HG02981 (cell line): ENCODE data around the gene TTLL5.

Experiments used
- ATAC-seq: cut with Tn5 transposase; IDR thresholded peaks from one replicate; pipeline ENCODE4 v1.9.1; 2021; ENCODE audit warnings: mild to moderate bottlenecking, moderate library complexity; ENCODE audit not compliant: unreplicated experiment

Gene TTLL5

DNA sequence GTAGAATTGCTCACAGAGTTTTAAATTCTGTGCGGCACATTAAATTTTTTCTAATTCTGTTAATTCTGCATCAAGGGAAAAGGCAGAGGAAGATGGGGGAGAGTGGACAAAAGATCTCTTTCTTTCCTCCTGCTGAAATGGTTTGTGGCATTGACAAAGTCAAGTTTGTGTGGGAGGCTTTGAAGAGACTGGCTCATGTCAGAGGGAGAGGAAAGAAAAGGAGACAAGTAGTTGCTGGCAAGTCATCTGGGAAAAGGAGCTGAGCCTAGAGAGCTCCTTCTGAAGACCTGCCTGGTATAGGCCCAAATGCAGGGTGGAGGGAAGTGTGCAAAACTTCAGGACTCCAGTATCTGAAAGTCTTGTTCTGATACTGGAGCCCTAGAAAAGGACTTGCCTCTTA is 36.3 kb downstream of the TTLL5 start:
- no peak for ATAC-seq

DNA sequence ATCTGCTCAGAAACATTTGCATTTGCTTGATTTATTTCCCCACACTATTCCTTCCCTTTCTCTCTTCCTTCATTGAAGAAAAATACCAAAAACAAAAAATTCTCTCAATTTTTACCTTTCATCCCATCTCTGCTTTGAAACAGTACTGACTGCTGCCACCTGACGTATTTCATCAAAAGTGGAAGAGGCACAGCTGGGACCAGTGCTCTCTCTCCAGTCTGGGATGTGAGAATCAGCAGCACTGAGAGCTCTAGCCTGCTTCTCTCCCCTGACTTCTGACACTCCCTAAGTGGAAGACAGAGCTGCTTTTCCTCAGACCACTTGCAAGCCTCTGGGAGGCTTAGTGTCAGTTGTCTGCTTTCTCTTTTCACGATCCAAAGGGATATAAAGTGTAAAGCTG is 36.9 kb downstream of the TTLL5 start:
- no peak for ATAC-seq

DNA sequence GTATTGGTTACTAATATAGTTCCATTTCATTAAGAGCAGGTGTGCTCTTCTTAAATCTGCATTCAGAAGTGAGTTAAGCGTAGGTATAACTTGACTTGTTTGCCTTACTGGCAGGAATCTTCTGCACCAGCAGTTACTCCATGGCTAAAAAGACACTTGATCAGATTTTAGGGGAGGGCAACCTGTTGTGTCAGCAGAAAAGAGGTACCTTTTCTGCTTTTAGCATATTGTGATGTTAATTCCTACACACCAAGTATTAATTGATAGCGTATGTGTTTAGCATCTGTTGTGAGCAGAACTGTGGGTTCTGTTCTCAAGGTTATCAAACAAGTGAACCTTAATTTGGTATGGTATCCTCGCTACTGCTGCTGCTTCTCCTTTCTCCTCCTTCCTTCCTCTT is 38.3 kb downstream of the TTLL5 start:
- no peak for ATAC-seq

DNA sequence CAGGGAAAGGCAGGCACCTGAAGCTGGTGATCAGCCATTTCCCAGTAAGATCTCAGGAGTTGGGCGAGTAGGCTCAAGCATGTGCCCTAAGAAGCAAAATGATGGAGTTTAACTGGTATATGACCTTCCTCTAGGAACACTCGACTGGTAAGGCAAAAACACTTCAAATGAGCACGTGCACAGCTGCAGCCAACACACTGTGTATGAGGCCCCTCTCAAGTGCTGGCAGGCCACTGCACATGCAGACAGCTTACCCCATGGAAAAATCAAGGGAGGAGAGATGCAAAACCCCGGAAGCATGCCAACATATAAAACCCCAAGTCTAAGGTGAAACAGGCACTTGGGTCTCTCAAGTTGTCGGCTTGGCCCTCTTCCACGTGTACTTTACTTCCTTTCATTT is 39.2 kb downstream of the TTLL5 start:
- ATAC-seq = no peak

DNA sequence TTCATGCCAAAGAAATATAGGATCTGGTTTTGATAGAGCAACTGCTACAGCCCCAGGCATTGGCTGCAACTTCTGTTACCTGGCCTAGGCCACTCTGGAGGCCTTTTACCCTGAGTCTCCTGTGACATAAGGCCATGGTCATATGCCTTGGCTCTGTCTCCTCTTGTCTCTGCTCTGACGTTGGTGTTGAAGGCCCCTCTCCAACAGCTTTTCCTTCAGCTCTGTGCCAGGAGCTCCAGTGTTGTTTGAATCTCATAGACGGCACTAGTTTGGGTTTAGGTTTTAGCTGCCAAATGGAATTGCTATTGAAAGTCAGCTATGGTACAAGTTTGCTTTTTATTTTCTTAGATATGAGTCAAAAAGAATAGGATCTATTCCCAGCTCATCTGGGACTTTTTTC is 41.1 kb downstream of the TTLL5 start:
- ATAC-seq = no peak

DNA sequence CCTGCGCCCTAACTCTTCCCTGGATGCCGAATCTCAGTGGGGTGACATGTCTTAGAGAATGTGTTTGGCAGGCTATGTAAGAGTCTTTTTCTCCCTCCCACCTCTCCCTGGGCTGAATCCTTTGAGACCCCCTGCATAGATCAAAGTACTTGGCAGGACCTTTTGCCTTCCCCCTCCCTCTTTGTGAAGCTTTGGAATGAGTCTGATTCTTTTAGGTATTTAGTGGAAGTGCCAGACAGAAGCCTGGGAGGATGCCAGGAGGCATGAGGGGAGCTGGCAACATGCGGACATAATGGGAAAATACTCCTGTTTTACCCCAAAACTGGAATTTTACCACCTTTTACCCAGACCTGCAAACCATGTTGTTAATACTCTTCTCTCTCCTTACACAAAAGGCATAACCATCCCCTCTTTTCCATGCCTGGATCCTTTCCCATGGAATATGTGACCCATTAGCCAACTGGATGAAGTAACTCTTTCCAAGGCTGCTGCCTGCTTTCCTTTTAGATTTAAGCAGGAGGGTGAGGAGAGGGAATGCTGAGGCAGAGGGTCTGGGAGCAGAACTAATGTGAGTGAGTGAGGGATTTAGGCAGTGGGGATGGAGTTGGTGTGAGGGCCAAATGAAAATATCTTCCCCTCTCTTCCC is 41.7 kb downstream of the TTLL5 start:
- ATAC-seq = no peak

DNA sequence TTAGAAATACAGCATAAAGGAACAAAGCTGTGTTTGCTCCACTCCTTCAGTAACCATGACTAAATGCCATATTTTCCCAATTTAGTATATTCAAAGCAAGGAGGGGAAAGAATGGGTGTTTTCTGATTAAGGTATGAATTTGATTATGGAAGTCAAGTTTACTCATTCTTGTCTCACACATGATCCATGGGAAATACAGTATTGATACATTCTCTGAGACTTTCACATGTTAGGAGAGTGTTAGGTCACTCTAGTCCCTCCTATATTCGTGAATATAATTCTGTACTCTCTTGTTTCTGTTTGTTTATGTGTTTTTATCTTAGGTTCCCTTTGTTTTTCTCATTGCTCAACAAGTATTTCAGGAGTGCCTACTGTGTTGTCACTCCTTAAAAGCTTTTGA is 42.4 kb downstream of the TTLL5 start:
- ATAC-seq = no peak

DNA sequence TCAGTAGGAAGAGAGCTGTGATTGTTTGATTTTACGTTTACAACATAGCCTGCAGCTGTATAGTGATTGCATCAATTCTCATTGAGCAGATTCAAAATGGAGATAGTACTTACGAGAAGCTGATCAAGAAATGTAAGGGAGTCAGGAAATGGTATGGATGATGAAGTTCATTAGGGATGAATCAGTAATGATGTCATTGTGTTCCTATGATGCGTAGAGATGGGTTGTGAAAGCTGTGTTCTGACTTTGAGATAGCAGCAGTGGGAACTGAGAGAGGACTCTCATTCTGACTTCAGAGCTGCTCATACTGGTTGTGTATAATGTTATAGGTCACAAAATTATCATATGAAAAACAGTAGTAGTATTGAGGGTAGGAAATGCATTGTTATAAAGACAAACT is 44.0 kb downstream of the TTLL5 start:
- no peak for ATAC-seq

DNA sequence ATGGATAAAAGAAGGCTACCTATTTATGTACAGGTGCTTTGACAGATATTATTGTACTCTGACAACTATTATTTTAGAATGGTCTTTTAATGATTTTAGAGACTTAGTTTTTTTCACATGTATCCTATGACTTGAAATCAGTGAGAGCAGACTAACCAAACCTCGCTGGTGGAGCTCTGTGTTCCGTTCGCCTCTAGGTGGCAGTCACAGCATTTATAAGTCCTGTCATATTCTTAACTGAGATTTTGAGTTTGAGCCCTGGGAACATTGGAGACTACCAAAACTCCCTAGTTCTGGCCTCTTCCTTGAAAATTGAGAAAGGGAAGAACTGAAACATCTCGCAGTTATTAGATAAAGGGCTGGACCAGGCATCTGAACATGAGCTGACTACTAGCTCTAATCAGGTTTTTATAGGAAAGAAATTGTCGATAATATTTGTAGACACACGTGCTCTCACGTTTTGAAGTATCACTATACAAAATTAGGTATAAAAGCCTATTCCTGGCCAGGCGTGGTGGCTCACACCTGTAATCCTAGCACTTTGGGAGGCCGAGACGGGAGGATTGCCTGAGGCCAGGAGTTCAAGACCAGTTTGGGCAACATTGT is 48.3 kb downstream of the TTLL5 start:
- peak; percentile 64 for ATAC-seq

DNA sequence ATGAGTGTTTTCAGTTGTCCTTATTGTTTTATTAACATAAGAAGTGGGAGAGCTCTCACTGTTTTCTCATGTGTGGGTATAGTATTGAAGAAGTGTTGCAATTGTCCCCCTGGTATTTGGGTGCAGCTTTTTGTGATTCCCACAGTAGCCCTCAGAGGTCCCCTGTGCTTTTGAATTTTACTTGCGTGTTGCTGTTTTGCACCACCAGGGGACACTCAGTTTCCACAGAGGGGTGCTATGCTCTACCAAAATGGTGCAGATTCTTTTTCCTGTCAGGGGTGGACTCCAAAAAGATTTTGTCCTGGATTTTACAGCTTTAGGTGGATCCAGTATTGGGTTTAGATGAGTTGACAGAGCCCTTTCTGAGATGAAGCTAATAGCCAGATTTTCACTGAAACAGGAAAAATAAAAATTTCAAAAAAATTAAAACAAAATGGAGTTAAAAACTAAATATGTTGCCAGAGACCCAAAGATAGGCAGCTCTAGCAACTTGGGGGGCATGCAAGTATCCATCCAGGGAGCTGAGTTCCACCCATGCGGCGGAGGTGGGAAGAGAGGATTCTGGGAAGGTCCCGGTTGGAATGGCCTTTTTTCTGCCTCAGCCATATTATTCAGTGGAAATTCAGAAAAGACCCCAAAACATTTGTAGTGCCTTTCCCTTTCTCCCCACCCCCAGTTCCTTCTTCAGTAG is 50.2 kb downstream of the TTLL5 start:
- ATAC-seq = no peak

DNA sequence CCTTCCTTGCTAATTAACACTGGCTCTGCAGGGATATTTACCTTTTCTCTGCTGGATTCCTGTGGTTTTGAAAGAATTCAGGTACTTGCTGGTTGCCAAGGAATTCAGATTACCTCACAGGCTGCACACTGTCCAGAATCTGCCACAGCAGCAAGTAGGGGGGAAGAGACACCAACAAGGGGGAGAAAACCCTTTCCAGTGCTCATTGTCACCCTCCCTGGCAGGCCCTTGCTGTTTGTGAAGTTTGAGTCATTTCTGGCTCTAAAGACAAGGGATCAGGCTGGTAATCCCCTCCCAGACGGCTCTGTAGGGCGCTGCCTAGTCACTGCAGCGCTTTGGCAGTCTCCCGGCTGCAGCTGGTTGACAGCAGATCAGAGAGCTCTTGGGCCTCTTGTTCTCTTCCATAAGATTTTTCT is 50.8 kb downstream of the TTLL5 start:
- ATAC-seq = peak; percentile 49

DNA sequence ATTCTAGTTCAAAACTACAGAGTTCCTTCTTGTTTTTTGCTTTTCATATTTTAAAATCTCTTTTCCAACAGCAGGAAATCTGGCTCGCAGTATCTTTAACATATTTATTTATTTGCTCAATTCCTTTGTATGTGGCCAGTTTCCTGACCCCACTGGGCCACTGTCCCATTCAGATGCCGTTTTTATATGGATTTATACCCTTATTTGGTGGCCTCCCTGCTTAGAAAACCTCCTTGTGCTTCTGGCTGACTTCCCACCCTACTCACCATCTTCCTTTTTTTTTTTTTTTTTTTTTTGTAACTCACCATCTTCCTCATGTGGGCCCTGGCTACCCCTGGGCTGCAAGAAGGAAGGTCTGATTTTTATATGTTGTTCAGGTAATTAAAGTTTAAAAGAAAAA is 53.9 kb downstream of the TTLL5 start:
- no peak for ATAC-seq

DNA sequence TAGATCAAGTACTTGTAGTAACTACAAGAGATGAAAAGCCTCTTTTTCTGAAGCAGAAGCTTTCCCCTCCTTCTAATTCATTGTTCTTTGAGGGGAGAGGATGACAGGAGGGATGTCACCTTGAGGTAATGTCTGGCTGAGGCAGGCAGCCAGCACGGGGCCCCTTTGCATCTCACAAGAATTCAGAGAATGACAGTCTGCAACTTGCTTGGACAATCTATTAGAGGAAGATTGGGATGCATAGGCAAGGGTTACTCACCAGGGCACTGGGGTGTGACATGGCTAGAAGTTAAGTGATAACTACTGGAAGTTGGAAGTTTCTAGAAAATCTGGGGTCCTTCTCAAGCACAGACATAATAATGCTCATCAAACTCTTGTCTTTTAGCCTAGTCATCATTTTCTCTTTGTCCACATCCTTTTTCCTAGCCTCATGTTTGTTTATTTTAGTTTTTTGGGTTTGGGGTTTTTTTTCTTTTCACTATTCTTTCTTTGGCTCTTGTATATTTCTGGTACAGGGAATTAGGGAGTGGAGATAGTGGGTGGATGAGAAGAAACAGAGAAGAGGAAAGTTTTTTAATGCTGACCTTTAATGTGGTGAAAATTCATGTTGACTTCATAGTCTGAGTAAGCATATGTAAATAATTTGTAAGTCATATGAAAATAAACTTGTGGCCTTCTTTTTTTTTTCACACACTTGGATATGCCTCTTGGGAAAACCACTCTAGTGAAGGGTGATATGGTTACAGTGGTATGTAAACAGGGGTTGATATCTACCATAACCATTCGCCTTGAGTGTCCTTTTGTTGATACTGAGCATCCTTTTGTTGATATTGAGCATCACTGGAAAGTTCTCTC is 55.1 kb downstream of the TTLL5 start:
- no peak for ATAC-seq

DNA sequence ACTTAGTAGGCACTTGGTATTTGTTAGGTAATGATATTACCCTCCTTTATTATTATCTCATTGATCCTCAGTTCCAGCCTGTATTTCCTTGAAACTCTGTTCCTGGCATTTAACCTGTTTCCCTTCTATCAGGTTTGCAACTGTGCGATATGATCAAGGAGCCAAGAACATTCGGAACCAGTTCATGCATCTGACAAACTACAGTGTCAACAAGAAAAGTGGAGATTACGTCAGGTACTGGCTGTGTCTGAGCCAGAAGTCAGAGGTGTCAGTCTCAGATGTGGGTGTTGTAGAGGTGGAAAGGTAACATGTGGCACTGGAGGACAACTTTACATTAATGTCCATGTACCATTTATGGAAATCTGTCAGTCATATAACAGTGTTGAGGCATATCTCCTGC is 56.7 kb downstream of the TTLL5 start:
- no peak for ATAC-seq

DNA sequence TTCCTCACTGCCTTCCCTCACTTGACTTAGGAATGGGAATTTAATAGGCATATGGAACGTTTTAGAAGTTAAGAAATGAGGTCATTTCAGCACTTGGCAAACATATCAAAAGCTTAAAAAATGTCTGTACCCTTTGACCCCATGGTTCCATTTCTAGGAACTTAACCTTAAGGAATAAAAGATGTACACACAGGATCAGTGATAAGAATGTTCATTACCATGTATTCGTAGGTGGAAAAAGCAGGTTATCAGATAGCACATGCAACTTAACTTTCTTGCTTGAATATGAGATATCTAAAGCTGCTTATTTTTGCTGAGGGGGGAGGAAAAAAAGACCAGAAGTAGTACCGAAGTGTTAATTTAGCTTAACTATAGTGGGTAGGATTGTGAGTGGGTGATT is 57.2 kb downstream of the TTLL5 start:
- no peak for ATAC-seq

DNA sequence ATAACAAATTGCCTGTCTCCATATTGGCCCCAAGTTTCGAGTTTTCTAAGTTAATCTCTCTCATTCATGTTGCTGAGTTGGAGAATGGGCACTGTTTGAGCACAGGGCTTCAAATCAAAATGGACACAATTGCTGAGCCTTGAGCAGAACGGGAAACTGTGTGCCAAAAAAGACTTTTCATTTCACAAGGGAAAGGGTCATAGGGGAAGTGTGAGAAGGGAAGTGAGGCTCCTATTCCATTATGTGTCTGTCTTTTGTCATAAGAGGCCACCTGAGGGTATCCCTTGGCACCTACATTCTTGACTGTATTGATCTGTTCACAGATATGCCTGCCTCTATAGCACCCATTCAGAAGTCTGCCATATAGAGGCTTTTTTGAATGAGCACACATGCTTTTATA is 59.1 kb downstream of the TTLL5 start:
- ATAC-seq = no peak

DNA sequence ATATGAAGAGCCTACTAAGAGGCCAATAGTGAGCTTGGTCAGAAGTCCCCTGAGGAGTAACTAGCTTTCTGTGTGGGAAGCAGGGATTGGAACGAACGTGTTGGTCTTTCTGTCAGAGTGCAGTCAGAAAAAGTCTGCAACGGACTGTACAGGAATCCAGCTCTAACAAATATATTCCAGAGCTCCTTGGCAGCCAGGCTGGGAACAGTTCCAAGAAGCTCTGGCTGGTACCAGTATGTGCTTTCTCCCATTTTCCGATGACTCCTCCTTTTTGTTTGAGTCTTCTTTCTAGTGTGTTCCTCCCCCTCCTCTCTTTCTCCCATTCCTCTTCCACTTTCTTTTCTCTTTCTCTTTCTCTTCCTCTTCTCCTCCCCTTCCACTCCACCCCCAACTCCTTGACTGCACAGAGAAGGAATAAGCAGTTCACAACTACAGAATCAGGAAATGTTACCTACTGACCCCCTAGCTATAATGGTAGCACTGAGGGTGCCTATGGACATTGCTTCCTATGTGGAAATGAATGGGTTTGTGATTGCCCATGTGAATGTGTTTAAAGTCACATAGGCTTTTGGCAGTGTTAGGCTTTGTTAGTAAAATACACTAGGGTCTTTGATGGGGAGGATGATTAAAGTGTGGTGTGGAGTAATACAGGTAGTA is 59.9 kb downstream of the TTLL5 start:
- ATAC-seq = no peak

DNA sequence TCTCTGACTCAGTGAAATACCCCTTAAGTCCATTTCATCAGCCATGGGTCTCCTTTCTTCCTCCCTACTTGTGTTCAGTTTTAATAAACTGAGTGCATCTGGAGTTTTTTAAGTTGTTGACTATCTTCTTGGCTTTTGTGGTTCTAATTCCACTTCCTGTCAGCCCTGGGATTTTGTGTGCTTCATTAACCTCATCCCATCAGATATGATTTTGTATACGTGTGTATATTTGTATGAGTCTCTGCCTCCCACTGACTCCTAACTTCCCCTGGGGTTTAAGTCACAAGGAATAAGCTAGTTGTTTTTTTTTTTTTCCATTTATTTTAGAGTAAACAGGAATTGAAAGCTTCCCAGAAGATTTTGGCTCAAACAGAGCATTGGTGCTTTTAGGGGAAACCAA is 62.7 kb downstream of the TTLL5 start:
- ATAC-seq = no peak

DNA sequence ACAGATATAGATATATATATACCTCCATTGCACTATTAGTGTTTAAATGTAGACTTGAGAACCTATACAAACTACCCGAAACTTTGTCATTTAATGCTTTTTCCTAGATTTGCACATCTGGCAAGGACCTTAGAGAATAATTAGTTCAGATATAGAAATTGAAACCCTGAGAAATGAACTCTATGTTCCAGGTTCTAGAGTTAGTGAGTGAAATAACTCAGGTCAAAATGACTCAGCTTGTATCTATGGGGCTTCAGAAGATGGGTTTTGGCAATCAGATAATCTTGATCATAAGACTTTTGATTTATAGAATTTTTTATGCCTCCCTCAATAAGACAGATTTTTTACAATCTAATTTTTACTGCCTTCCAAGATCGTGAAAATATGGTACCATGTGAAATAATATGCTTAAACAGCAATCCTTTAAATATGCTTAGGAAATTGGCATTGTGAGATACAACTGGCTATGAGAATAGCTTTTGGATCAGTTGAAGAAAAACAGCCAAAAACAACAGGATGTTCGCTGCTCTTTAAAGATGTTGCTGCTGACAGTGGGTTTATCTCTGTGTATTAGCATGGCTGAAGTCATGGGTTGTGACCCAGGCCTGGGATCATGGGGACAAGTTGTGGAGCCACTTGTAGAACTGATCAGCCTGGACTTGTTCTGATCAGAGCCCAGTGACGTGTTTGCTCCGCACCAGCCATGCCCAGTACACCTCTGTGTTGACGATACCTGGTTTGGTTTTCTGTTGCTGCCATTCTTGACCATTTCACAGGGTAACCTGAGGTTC is 63.6 kb downstream of the TTLL5 start:
- ATAC-seq = no peak

DNA sequence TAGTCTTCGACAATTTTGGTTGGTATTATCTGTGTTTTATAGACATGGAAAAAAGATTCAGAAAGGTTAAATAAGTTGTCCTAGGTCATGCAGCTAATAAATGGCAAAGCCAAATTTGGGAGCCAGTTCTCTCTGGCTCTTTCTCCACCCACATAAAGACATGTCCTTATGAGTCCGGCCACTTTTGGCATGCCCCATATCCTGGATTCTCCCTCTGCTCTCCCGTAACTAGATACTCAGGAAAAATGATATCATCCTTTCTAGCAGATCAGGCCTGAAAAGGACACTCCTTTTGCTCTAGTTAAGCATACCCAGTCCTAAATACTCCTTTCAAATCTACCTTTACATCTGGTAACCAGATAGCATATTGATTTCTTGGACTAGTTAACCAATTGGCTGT is 64.4 kb downstream of the TTLL5 start:
- no peak for ATAC-seq
